GF-D8 (cell line): ENCODE measurements around the gene PANX2.

ENCODE experiments used
- DNase-seq: peaks from one replicate; lab custom pipeline; 2025; lab: John Stamatoyannopoulos, UW

Gene PANX2

DNA sequence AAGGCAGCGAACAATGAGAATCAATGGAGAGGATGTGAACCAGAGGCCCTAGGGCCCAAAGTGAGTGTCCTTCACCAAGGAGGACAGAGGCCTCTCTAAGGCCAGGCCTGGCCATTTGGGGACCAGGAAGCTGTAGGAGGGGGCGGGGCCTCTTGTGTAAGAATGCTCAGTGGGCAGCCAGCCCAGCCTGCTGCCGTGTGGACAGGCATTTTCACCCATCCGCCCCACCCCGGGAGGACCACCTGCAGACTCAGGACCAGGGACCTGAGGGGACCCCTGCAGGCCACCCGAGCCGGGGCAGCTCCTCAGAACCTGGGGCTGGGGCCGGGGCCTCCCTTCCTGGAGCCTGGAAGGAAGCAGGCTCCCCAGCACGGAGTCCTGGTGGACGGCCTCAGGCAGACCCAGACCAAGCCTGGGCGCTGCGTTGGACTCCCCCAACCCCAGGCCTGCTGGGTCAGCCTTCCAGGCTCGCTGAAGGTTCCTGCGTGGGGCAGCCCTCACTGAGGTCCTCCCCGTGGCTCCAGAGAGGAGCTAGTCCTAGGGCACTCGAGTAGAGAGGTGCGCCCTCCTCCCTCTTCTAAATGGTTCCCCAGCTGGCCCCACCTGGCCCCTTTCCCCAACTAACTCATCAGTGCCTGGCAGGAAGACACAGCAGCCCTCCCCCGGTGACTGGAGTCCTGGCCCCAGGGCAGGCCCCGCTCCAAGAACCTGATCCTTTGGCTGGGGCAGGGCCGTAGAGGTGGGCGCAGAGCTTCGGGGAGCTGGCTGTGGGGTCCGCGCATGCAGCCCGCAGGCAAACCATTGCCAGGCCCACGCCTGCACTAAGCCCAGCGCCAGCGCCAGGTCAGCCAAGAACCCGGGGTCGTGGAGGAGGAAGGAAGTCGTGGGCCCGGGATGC is 13.7 kb downstream of the PANX2 start:
- DNase-seq = no peak

DNA sequence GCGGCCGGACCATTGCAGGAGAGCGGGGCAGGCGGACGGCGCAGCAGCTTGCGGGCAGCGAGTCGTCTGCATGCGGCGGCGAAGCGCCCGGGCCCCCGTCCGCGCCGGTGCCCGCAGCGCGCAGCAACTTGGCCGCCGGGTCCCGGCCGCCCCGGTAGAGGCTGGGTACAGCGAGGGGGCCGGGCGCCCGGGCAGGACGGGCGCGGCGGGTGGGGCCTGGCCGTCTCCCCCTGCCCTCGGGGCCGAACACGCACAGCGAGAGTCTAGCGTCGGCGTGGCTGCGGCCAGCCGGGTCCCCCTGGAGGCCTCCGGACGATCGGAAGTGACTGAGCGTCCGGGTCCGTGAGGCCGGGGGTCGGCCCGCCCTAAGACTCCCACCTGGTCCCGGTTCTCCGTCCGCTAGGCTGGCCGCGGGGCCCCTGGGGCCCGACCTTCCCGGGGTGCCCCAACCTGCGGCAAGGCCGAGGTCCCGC is 14.4 kb downstream of the PANX2 start:
- no peak for DNase-seq

DNA sequence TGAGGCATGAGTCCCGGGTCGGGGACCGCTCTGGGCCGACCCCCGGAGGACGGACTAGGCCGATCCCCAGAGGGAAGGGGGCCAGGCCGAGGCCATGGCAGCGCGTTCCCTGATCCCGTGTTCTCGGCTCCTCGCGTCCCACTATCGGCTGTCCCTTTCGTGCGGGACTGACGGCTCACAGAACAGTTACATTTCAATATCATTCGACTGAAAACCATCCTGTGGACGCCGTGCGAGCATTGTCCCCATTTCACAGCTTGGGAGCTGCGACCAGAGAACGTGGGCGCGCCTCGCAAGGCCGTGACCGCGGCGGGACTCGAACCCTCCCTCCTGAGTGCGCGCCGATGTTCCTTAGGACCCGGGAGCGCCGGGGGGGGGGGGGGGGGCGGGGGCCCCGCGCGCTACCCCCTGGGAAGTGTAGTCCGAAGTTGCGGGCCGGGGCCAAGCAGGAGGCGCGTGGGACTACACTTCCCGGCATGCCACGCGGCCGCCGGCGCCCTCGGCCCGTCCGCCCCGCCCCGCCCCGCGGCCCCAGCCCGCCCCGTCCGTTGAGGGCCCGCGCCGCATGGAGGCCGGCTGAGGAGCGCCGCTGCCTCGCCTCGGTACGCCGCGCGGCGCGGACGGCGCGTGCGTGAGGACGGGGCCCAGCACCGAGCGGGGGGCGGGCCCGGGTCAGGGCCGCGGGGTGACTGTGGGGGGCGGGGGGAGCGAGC is 15.0 kb downstream of the PANX2 start, which contains the start of gene TRABD:
Gene TRABD, plus strand, starts transcription at position 539 of the 713 bp plus-strand sequence. CDS start 7,148 bp downstream, outside the sequence.
- DNase-seq = peak; percentile 68

DNA sequence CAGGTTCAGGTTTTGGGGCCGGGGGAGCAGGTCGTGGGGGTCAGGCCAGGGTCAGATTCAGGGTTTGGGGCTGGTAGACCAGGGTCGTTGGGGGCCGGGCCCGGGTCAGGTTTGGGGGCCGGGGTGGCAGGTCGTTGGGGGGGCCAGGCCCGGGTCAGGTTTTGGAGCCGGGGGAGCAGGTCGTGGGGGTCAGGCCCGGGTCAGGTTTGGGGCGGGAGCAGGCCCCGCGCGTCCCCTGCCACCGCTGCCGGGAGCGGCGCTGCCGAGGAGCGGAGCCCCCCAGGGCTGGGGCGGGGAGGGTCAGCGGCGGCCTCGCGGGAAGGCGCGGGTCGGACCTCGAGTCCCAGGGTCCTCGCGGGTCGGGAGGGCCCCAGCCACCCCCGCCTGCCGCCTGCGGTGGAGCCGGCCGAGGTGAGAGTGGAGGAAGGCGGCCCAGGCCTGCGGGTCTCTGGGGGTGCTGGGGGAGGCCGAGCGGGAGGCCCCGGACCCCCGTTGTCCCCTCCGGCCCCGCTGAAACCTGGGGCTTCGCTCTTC is 15.7 kb downstream of the PANX2 start:
- no peak for DNase-seq

DNA sequence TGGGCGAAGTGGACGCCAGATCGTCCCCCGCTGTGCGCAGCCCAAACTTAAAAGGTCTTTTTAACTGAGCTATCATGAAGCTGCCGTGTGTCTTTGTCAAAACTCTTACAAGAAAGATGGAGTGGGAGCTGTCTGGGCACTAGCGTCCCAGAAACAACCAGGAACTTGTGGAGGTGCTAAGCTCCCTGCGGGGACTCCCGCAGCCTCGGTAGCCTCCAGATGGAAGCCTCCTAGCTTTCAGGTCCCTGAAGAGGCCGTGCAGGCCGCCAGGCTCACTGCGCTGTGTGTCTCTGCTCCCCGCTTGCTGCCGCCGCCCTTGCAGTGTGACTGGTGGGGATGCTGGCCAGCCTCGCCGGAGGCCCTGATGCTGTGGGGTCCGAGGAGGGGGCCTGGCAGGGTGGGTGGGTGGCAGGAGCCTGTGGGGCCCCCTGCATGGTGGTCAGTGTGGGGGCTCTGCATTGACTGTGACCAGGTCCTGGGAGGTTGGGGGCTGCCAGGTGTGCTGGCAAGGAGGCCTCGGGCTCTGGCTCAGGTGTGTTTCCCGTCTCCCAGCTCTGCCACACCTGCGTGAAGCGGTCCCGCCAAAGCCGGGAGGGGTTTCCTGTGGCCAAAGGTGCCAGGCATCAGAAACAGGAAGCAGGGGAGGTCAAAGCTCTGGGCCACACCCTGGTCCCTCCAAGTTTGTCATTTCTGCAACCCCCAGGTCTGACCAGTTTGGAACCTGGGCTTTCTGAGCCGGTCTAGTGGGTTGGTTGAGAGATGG is 16.4 kb downstream of the PANX2 start:
- DNase-seq = no peak

DNA sequence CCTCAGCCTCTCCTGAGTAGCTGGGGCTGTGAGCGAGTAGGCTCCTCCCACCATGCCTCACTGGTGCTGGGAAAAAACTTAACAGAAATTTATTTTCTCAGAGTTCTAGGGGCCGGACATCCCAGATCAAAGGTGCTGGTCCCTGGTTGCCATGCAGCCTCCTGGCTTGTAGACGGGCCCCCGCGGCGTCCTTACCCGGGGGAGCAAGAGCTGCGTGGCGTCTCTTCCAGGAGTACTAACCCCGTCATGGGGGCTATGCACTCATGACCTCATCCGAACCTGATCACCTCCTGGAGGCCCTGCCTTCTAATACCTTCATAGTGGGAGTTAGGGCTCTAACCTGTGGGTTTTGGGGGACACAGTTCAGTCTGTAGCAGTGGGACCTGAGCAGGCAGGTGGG is 17.8 kb downstream of the PANX2 start:
- DNase-seq = no peak

DNA sequence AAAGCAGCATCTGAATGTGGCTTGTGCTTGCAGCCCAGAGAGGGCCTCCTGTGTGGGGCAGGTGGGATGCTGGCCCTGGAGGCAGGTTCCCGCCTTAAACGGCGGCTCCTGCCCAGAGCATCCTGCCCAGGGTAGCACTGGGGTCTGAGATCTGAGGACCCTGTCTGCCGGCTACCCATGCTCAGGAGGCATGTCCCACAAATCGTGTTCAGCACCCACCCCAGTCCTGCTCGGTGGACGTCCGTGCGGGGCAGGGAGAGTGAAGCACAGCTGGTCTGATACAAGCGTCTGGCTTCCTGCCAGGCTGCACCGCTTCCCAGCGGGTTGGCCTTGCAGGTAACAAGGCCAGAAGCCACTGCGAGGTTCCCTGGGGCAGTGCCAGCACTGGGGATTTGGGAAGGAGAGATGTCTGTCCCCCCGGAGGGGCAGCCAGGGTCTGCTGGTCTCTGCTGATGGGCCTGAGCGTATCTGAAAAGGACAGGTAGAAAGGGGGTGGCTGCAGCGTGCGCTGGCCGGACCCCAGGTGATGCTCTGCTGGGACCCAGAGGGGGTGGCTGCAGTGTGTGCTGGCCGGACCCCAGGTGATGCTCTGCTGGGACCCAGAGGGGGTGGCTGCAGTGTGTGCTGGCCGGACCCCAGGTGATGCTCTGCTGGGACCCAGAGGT is 18.8 kb downstream of the PANX2 start:
- DNase-seq = no peak

DNA sequence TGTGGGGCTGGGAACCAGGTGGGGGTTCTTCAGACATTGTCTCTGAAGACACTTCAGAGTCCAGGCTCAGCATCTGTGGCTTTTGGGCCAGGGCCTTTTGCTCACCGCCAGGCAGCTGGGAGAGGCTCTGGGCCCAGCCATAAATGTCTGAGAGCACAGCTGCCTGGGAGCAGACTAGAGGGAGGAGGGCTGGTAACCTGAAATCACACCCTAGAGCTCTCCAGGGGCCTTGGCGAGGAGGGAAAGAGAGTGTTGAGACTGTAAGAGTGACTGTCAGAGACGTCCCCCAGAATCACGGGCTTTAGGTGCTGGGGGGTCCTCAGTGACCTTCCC is 19.3 kb downstream of the PANX2 start:
- DNase-seq = no peak

DNA sequence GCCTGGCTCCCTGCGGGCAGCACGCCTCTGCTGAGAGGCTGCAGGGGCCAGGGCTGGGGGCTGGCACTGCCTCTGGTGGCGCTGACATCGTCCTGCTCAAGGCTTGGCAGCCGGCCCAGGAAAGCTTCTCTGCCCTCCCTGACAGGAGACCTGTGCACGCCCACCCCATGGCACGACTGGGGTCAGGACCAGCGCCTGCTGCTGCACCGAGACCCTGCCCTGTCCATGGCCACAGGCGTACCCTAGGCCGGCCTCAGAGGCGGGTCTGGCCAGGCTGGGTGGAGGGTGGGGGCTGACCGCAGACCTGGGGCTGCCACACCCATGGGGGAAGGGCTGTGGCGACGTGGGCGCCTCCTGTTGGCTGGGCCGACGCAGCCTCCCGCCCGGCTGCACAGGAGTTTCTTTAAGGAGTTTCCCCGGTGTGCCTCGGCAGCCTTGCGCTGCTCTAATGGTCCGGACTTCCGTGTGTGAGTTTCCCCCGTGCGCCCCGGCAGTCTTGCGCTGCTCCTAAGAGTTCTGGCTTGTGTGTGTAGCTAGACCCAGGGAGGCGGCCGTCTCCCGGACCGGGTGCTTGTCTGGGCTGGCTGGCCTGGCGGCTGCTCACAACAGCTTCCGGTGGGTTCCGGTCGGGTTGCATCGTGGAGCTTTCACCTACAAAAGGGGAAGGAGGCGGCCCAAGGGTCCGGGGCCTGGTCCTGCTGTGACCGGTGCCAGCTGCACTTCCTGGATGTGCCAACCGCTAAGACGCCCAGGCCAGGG is 19.8 kb downstream of the PANX2 start:
- peak; percentile 89 for DNase-seq

DNA sequence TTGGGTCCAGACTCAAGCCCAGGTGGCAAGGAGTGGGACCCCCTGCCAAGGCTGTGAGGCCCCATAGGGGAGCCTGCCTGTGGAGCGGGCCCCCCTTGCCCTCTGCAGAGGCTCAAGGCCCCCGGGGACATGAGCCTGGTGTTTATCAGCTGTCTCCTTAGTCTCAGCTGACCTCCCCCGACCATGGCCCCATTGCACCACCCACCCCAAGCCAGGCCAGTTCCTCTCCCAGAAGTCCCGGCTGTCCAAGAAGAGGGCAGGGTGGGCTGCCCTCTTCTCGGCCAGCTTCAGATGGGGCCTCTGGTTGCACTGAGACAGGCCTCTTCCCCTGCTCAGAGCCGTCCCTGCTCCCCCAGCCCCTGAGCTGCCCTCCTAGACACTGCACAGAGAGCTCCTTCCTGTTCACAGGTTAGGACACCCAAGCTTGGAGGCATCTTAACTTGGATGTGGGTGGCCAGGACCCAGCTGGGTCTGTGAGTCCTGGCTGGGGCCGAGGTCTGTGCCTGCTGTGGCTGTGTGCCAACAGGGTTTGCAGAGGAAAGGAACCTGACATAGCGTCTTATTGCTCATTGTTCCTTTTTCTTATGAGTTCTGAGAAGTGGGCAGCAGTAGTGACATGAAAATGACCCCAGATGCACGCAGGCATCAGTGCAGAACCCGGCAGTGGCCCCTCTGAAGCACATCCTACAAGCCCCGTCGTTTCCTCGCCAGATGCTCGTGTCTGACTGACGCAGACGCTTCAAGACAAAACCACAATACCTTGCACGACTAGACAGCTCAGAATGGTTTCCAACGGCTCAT is 20.6 kb downstream of the PANX2 start:
- DNase-seq = peak; percentile 97

DNA sequence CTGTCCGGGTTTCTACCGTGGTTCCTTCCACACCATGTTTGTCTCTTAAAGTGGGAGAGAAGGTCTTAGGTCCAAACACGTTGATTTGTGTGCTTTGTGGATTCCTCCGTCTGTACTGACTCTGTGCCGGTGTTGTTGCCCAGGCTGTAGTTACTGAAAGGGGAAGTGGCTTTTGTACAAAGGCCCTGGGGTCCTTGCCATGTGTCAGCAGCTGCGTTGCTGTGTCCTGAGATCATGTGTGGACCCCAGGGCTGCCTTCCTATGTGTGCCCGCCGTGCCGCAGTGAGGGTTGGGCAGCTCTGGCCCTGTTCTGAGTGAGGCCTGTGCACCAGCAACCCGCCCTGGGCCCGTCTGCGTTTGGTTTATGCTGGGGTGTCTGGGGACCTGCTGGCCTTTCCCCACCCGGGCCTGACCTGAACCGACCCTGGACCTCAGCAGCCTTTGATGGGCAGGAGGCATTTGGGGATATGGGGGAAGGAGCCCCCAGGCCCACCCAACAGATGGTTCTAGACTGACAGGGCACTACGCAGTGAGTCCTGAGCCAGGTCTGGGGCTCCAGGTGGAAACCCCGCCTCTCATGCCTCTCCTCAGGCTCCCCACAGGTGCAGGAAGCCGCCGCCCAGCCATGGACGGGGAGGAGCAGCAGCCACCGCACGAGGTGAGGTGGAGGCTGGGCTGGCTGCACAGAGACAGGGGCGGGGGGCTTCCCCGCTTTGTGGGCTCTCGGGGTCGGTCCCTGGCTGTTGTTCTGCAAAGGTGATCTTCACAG is 22.1 kb downstream of the PANX2 start:
- no peak for DNase-seq

DNA sequence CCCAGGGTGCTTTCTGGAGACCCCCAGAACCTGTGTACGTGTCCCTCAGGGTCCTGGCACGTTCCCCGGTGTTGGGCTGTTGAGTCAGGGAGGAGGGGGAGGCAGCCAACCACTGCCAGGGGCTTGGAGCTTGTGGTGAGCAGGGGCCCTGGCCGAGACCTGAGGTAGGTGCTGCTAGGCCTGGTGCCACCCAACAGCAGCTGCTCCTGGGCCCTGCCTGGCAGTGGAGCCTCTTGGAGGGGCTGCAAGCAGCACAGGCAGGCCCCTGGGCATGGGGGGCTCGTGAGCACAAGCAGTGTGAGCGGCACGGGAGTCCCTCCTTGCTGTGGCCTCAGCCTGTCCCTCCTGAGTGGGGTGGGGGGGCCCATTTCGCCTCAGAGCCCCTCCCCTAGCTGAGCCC is 23.1 kb downstream of the PANX2 start:
- DNase-seq = no peak

DNA sequence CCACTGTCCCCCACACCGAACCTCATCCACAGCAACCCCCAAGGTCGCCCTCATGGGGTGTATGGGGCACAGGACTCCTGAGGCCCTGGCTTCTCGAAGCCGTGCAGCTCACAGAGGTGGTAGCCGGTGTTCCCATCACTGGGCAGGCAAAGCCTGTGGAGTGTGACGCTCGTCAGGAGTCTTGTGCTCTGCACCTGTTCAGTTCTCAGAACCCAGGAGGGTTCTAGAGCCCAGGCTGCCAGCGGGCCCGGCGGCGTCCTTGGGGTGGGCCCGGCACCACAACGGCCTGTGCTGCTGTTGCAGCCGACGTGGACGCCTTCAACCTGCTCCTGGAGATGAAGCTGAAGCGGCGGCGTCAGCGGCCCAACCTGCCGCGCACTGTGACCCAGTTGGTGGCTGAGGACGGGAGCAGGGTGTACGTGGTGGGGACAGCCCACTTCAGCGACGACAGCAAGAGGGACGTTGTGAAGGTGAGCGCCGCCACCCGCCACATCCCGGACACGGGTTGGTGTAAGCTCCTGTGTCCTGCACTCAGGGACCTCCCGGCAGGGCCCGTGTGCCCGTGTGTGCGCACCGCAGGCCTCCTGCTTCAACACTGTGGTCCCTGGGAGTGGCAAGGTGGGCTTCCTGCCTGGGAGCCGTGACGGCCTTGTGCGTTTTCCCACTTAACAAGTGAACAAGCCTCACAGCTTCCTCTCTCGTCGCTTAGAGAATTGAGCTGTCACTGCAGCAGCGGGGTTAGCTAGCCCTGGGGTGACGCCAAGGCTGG is 23.7 kb downstream of the PANX2 start:
- no peak for DNase-seq

DNA sequence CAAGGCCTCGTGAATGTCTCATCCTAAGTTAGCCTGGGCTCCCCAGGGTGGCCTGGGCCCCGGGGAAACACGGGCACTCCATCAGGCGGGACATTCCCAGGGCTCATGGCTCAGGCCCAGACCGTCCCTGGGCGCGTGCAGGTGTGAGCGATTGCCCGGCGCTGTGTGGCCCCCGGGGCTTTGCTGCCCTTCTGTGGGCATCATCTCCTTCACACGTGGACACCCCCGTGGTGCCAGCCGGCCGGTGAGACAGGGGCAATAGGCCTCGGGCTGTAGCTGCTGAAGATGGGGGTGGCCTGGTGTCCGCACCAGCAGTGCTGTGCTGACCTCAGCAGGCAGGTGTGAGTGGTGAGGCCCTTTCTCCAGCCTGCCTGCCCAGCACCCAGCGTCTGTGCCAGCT is 25.7 kb downstream of the PANX2 start:
- no peak for DNase-seq

DNA sequence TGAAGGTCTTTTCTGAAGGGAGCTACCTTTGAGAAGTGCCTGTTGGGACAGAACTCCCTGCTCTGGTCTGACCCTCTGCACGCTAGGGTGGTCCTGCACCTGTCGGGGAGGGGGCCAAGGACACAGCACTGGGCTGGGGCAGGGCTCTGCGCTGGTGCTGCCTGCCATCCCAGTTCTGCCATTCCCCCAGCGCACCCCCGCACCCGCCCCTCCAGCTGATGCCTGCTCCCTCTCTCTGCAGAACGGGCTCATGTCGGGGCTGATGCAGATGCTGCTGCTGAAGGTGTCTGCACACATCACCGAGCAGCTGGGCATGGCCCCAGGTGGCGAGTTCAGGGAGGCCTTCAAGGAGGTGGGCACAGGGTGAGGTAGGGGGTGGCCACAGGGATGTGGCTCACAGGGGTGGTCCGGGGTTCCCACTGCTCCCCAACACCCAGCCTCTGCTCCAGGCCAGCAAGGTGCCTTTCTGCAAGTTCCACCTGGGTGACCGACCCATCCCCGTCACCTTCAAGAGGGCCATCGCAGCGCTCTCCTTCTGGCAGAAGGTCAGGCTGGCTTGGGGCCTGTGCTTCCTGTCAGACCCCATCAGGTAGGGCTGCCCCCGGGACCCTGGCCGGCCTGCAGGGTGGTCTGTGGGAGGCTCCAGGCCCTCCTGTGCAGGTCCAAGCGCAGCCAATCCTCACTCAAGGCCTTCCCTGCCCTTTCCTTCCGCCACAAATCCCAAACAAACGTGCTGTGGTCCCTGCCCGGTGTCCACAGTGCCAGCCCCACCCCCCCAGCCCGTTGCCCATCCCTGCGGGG is 26.7 kb downstream of the PANX2 start:
- DNase-seq = no peak

DNA sequence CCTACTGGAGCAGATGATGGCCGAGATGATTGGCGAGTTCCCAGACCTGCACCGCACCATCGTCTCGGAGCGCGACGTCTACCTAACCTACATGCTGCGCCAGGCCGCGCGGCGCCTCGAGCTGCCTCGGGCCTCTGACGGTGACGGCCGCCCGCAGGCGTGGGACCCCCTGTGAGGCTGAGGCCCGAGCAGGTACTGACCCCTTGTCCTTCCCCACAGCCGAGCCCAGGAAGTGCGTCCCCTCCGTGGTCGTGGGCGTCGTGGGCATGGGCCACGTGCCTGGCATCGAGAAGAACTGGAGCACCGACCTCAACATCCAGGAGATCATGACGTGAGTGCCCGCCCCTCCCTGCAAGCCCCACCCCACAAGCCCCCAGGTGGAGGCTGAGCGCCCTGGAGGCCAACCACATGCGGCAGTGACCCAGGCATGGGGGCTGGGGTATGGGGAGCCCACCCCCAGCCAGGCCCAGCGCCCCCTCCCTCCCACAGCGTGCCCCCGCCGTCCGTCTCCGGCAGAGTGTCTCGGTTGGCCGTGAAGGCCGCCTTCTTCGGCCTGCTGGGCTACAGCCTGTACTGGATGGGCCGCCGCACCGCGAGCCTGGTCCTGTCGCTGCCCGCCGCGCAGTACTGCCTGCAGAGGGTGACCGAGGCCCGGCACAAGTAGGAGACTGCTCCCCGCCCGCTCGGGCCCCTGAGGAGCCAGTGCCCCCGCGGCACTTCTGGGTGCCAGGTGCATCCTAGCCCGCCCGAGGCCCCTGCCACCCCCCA is 27.5 kb downstream of the PANX2 start:
- no peak for DNase-seq

DNA sequence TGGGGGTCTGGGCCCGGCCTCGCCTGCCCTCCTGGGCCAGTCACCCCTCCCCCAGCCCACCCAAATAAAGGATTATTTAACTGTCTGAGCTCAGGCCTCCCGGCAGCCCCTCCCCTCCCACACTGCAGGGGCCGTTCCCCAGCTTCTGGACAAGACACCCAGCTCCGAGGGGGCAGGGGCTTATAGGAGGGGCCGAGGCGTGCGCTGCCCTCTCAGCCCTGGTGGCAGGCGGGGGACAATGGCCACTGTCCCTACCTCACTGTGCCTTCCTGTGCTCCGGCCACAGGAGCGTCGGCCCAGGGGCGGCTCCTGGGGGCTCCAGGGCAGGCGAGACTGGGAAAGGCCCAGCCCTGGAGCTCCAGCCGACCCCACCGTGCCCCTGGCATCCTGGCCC is 28.1 kb downstream of the PANX2 start:
- DNase-seq = no peak
